OCI-LY7 (cell line): ENCODE data around the gene B3GAT3. TPM values are rescaled to one million over a fixed set of nuclear protein-coding genes. Genes with fewer than 3 reads are reported as not detected.

Experiments used
- BruUV-seq: library from RNA; stranded (reverse); fragments of 400-500 nt; replicated peaks from 2 replicates; lab custom pipeline; 2021; lab: Mats Ljungman, UMichigan
- CTCF ChIA-PET: fragments of 300-600 bp; sonication (Branson Sonifier 250); formaldehyde crosslinking; loops from one replicate; lab custom pipeline; 2022; ENCODE audit warnings: antibody characterized with exemption; ENCODE audit not compliant: unreplicated experiment; lab: Charles Lee
- POLR2A ChIA-PET: fragments of 300-600 bp; sonication (Branson Sonifier 250); formaldehyde crosslinking; loops from one replicate; lab custom pipeline; 2022; ENCODE audit warnings: antibody characterized with exemption; lab: Charles Lee
- DNase-seq: peaks from one replicate; pipeline ENCODE4 v3.0.0-alpha.2; 2015; ENCODE audit warnings: low spot score
- H2AFZ ChIP-seq: fragments of 200-600 bp; sonication (generic), shearing (Covaris generic); 2 replicates; pipeline ENCODE4 v1.6.1; 2014; ENCODE audit warnings: mild to moderate bottlenecking, antibody characterized with exemption, low read length, moderate library complexity
- H3K27ac ChIP-seq: fragments of 200-600 bp; sonication (generic); 2 replicates; pipeline ENCODE4 v1.5.1; 2014; ENCODE audit warnings: mixed run types, low read depth, mild to moderate bottlenecking, moderate library complexity, low read length, inconsistent platforms; ENCODE audit not compliant: poor library complexity, severe bottlenecking
- H3K36me3 ChIP-seq: fragments of 200-600 bp; sonication (generic); 2 replicates; pipeline ENCODE4 v1.6.1; 2014; ENCODE audit warnings: mild to moderate bottlenecking, antibody characterized with exemption, low read length, moderate library complexity, mixed read lengths; ENCODE audit not compliant: insufficient read depth
- H3K4me1 ChIP-seq: fragments of 200-600 bp; sonication (generic); 2 replicates; pipeline ENCODE4 v1.5.1; 2014; ENCODE audit warnings: mild to moderate bottlenecking, low read length; ENCODE audit not compliant: insufficient read depth, poor library complexity, severe bottlenecking
- H3K4me2 ChIP-seq: fragments of 200-600 bp; sonication (generic); 2 replicates; pipeline ENCODE4 v1.6.1; 2014; ENCODE audit warnings: mild to moderate bottlenecking, low read length
- H3K4me3 ChIP-seq: fragments of 200-600 bp; sonication (generic); 2 replicates; pipeline ENCODE4 v1.5.1; 2014; ENCODE audit warnings: mild to moderate bottlenecking, low read depth, low read length; ENCODE audit not compliant: poor library complexity, severe bottlenecking
- H3K79me2 ChIP-seq: fragments of 200-600 bp; sonication (generic); 2 replicates; pipeline ENCODE4 v1.6.1; 2016; ENCODE audit warnings: low read depth, mild to moderate bottlenecking, low read length, moderate library complexity, mixed read lengths; ENCODE audit not compliant: insufficient read depth
- H3K9me2 ChIP-seq: fragments of 200-600 bp; sonication (generic); 2 replicates; pipeline ENCODE4 v1.6.1; 2016; ENCODE audit warnings: mild to moderate bottlenecking, low read length, mixed read lengths; ENCODE audit not compliant: insufficient read depth
- H3K9me3 ChIP-seq: fragments of 200-600 bp; sonication (generic); 2 replicates; pipeline ENCODE4 v1.6.1; 2014; ENCODE audit warnings: mild to moderate bottlenecking, mixed run types, low read length, mixed read lengths
- H4K20me1 ChIP-seq: fragments of 200-600 bp; sonication (generic); 2 replicates; pipeline ENCODE4 v1.6.1; 2014; ENCODE audit warnings: mild to moderate bottlenecking, antibody characterized with exemption, low read length, moderate library complexity, mixed read lengths; ENCODE audit not compliant: insufficient read depth
- CTCF ChIP-seq: fragments of 200-600 bp; sonication (generic); conservative IDR thresholded peaks from 2 replicates; pipeline ENCODE4 v1.5.1; 2014; ENCODE audit warnings: mild to moderate bottlenecking, antibody characterized with exemption, low read length, moderate library complexity, mixed read lengths
- EZH2phosphoT487 ChIP-seq: fragments of 200-600 bp; sonication (generic); IDR thresholded peaks from 2 replicates; pipeline ENCODE4 v1.6.1; 2018; ENCODE audit warnings: low read depth, borderline replicate concordance, mild to moderate bottlenecking, mixed run types, antibody characterized with exemption, low read length, moderate library complexity, mixed read lengths
- intact Hi-C: fragments of 100-400 bp; cut with micrococcal nuclease; formaldehyde crosslinking; loops from one replicate; pipeline ENCODE4 v1.10.0; 2022; ENCODE audit not compliant: unreplicated experiment
- total RNA-seq, 2 experiments: library from RNA; depleted of rRNA in 1 of 2; stranded (reverse); fragments of >200 nt in 1 of 2; shearing (Covaris generic) in 1 of 2; gene quantifications; 2 replicates each; pipeline ENCODE4 v1.2.3, GENCODE V29; 2014 to 2022

B3GAT3 gene
- total RNA-seq, 2 experiments from 2014 or later, result 71.3 to 74.3 TPM

GRCh38 chr11:62580959-62581715 is 40.6 kb downstream of the B3GAT3 start:
- H4K20me1 ChIP-seq, result no peaks in the 10 kb centered on the region
- intact Hi-C loops, result no loop called here
- H3K27ac ChIP-seq, result no peak overlapping the region
- H3K4me1 ChIP-seq, result no peaks in the 10 kb centered on the region
- no peak overlapping the region for H2AFZ ChIP-seq
- BruUV-seq, result no TSS peak
- H3K79me2 ChIP-seq, result no peaks in the 10 kb centered on the region; the same call in 1 of the 2 replicates
- no peaks in the 10 kb centered on the region for H3K9me2 ChIP-seq
- H3K36me3 ChIP-seq, result peaks cover 95% of the 10 kb centered on the region
- CTCF ChIA-PET, result no interaction called here
- H3K4me3 ChIP-seq, result no peak overlapping the region
- no peaks in the 10 kb centered on the region for H3K9me3 ChIP-seq
- POLR2A ChIA-PET, result interaction anchor here (1.4 kb wide), 1 partner anchor 10 kb away, joined by 4 read pairs; the partner anchor contains the start of gene TUT1
- TF ChIP-seq CTCF, result no peak
- DNase-seq, result no peak
- H3K4me2 ChIP-seq, result no peak overlapping the region

GRCh38 chr11:62579252-62579651 is 42.5 kb downstream of the B3GAT3 start:
- H3K9me2 ChIP-seq, result no peaks in the 10 kb centered on the region
- H3K27ac ChIP-seq, result no peak overlapping the region
- H3K4me1 ChIP-seq, result peaks cover 13% of the 10 kb centered on the region
- H3K36me3 ChIP-seq, result peaks cover 95% of the 10 kb centered on the region
- POLR2A ChIA-PET, result interaction anchor here (1.8 kb wide), 1 partner anchor 12 kb away, joined by 5 read pairs; the partner anchor contains the start of gene TUT1
- DNase-seq, result no peak
- H3K4me3 ChIP-seq, result no peak overlapping the region
- BruUV-seq, result no TSS peak
- intact Hi-C loops, result no loop called here
- H3K9me3 ChIP-seq, result no peaks in the 10 kb centered on the region
- no peak for TF ChIP-seq EZH2phosphoT487
- no peak for TF ChIP-seq CTCF
- no peak overlapping the region for H2AFZ ChIP-seq
- H3K79me2 ChIP-seq, result peaks cover 6% of the 10 kb centered on the region; the same call in 1 of the 2 replicates
- no peaks in the 10 kb centered on the region for H4K20me1 ChIP-seq
- H3K4me2 ChIP-seq, result no peak overlapping the region
- CTCF ChIA-PET, result no interaction called here

DNA sequence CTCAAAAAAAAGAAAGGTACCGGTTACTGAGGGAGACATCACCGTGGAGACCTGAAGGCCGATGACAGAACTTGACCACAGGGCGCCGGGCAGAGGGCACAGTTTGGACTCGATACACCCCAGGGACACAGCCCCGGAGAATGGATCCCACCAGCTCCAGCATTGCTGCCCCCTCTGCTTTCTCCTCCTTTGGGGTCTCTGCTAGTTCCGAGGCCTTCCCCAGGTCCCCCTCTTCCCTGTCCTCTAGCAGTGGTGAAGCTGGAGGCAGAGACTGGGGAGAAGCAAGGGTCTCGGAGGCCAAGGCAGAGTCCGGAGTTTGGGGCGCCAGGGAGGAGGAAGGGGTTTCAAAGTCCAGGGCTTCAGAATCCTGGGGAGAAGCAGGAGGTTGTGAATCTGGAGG is 43.2 kb downstream of the B3GAT3 start:
- POLR2A ChIA-PET, result interaction anchor here (1.8 kb wide), 1 partner anchor 13 kb away, joined by 5 read pairs; the partner anchor contains the start of gene TUT1
- intact Hi-C loops, result no loop called here
- TF ChIP-seq CTCF (no peak), EZH2phosphoT487 (no peak)
- peaks cover 88% of the 10 kb centered on the region for H3K36me3 ChIP-seq
- no peak overlapping the region for H2AFZ ChIP-seq
- H3K27ac ChIP-seq, result no peak overlapping the region
- no TSS peak for BruUV-seq
- peaks cover 9% of the 10 kb centered on the region for H3K79me2 ChIP-seq
- peaks cover 13% of the 10 kb centered on the region for H3K4me1 ChIP-seq
- no peaks in the 10 kb centered on the region for H4K20me1 ChIP-seq
- no peaks in the 10 kb centered on the region for H3K9me2 ChIP-seq
- CTCF ChIA-PET, result no interaction called here
- no peak for DNase-seq
- H3K9me3 ChIP-seq, result no peaks in the 10 kb centered on the region
- no peak overlapping the region for H3K4me2 ChIP-seq
- no peak overlapping the region for H3K4me3 ChIP-seq
